ENCODE data around the gene UPF2. TPM values are rescaled to one million over a fixed set of nuclear protein-coding genes. Genes with fewer than 3 reads are reported as not detected.

UPF2 gene
- total RNA-seq, 3 donors from 2014 or later, result 22.4 to 32.9 (median 29.2) TPM

- no peak overlapping the region for H3K4me3 ChIP-seq
- no peaks in the 10 kb centered on the region for H3K27me3 ChIP-seq
- intact Hi-C loops (cut with DNase I; ENCODE audit: low total_unique reads), result no loop called here
- H3K36me3 ChIP-seq, result no peaks in the 10 kb centered on the region
- H3K27ac ChIP-seq, result no peak overlapping the region
- no peak for DNase-seq (ENCODE audit: low spot score in 2 of 2)
- H3K9me3 ChIP-seq, result no peaks in the 10 kb centered on the region
- no peaks in the 10 kb centered on the region for H3K4me1 ChIP-seq
- TF ChIP-seq POLR2AphosphoS5 (IDR thresholded peaks at IDR 0.05) (no peak), POLR2A (IDR thresholded peaks at IDR 0.05) (no peak), CTCF (IDR thresholded peaks at IDR 0.05) (no peak)
These were observed 120.7 kb downstream of the UPF2 start for GRCh38 chr10:11921800-11922392.

GRCh38 chr10:11919271-11919670 lies 123.3 kb downstream of the UPF2 start:
- H3K27ac ChIP-seq, result no peak overlapping the region
- DNase-seq (ENCODE audit: low spot score in 2 of 2), result no peak
- no peaks in the 10 kb centered on the region for H3K27me3 ChIP-seq
- H3K4me3 ChIP-seq, result no peak overlapping the region
- H3K9me3 ChIP-seq, result no peaks in the 10 kb centered on the region
- no peaks in the 10 kb centered on the region for H3K4me1 ChIP-seq
- TF ChIP-seq POLR2A (IDR thresholded peaks at IDR 0.05), result no peak
- no peak for TF ChIP-seq CTCF (IDR thresholded peaks at IDR 0.05)
- no peak for TF ChIP-seq POLR2AphosphoS5 (IDR thresholded peaks at IDR 0.05)
- no peaks in the 10 kb centered on the region for H3K36me3 ChIP-seq
- intact Hi-C loops (cut with DNase I; ENCODE audit: low total_unique reads), result no loop called here

GRCh38 chr10:11918384-11918783 lies 124.2 kb downstream of the UPF2 start:
- no peaks in the 10 kb centered on the region for H3K36me3 ChIP-seq
- no peak for DNase-seq (ENCODE audit: low spot score in 2 of 2)
- TF ChIP-seq POLR2A (IDR thresholded peaks at IDR 0.05) (no peak), CTCF (IDR thresholded peaks at IDR 0.05) (no peak), POLR2AphosphoS5 (IDR thresholded peaks at IDR 0.05) (no peak)
- no peaks in the 10 kb centered on the region for H3K9me3 ChIP-seq
- H3K27ac ChIP-seq, result no peak overlapping the region
- no peak overlapping the region for H3K4me3 ChIP-seq
- intact Hi-C loops (cut with DNase I; ENCODE audit: low total_unique reads), result no loop called here
- no peaks in the 10 kb centered on the region for H3K4me1 ChIP-seq
- H3K27me3 ChIP-seq, result no peaks in the 10 kb centered on the region

GRCh38 chr10:11913079-11913641 lies 129.4 kb downstream of the UPF2 start:
- intact Hi-C loops (cut with DNase I; ENCODE audit: low total_unique reads), result no loop called here
- DNase-seq (ENCODE audit: low spot score in 2 of 2), result no peak
- Histone ChIP-seq H3K4me3 (no peak overlapping the region), H3K9me3 (no peaks in the 10 kb centered on the region), H3K27me3 (no peaks in the 10 kb centered on the region), H3K36me3 (no peaks in the 10 kb centered on the region), H3K4me1 (no peaks in the 10 kb centered on the region), H3K27ac (no peak overlapping the region)
- TF ChIP-seq POLR2A (IDR thresholded peaks at IDR 0.05) (no peak), CTCF (IDR thresholded peaks at IDR 0.05) (no peak), POLR2AphosphoS5 (IDR thresholded peaks at IDR 0.05) (no peak)

GRCh38 chr10:11910102-11910501 lies 132.5 kb downstream of the UPF2 start:
- no peak for DNase-seq (ENCODE audit: low spot score in 2 of 2)
- Histone ChIP-seq H3K9me3 (no peaks in the 10 kb centered on the region), H3K36me3 (no peaks in the 10 kb centered on the region), H3K27ac (no peak overlapping the region), H3K4me1 (no peaks in the 10 kb centered on the region), H3K4me3 (no peak overlapping the region), H3K27me3 (no peaks in the 10 kb centered on the region)
- TF ChIP-seq POLR2A (IDR thresholded peaks at IDR 0.05) (no peak), POLR2AphosphoS5 (IDR thresholded peaks at IDR 0.05) (no peak), CTCF (IDR thresholded peaks at IDR 0.05) (no peak)
- intact Hi-C loops (cut with DNase I; ENCODE audit: low total_unique reads), result no loop called here
